Skeletal muscle tissue (tissue), 4 donors: ENCODE measurements around the gene FRMD1. TPM values are rescaled to one million over a fixed set of nuclear protein-coding genes. Genes with fewer than 3 reads are reported as not detected.

ENCODE experiments used
- H3K27ac ChIP-seq: one replicate; pipeline ENCODE4 v1.7.0; 2013; ENCODE audit warnings: mild to moderate bottlenecking, low read depth, low read length, inconsistent platforms
- H3K27me3 ChIP-seq, 3 donors: one replicate each; pipeline ENCODE4 v1.7.0; 2013; ENCODE audit warnings: low read length in 3 of 3; ENCODE audit not compliant: control insufficient read depth in 3 of 3, insufficient read depth in 3 of 3
- H3K36me3 ChIP-seq, 3 donors: one replicate each; pipeline ENCODE4 v1.7.0; 2013; ENCODE audit warnings: low read length in 3 of 3; ENCODE audit not compliant: control insufficient read depth in 3 of 3, insufficient read depth in 3 of 3
- H3K4me1 ChIP-seq, 3 donors: one replicate each; pipeline ENCODE4 v1.7.0; 2013; ENCODE audit warnings: low read length in 3 of 3, mild to moderate bottlenecking in 3 of 3; ENCODE audit not compliant: control insufficient read depth in 3 of 3, insufficient read depth in 3 of 3
- H3K4me3 ChIP-seq, 3 donors: one replicate each; pipeline ENCODE4 v1.7.0; 2013; ENCODE audit warnings: low read length in 3 of 3
- H3K9ac ChIP-seq, 3 donors: one replicate each; pipeline ENCODE4 v1.7.0; 2013; ENCODE audit warnings: low read length in 3 of 3, mild to moderate bottlenecking in 3 of 3, moderate library complexity in 2 of 3, low read depth in 1 of 3
- H3K9me3 ChIP-seq, 3 donors: one replicate each; pipeline ENCODE4 v1.7.0; 2013; ENCODE audit warnings: low read length in 3 of 3; ENCODE audit not compliant: control insufficient read depth in 3 of 3
- total RNA-seq: library from RNA; depleted of rRNA; stranded (reverse); fragments of >200 nt; gene quantifications from one replicate; pipeline ENCODE4 v1.2.3, GENCODE V29; 2014
- donor health status: Osteomylitis.

Gene FRMD1
- total RNA-seq, 1 donor from 2014 or later = not detected

DNA sequence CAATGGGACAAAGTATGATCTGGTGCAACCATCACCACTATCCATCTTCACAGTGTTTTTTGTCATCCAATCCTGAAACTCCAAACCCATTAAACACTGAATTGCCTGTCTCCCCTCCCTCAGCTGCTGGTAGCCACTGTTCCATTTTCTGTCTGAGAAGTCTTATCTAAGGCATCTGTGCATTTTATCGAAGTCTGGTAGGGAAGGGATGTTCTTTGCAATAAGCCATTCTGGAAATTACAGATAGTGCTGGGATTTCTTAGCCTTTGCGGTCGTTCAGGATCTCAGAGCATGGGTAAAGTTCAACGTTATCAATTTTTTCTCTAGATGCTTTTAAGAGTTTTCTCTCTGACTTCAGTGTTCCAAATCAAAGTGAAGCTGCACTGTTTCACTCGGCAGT lies 57.4 kb downstream of the FRMD1 start:
- no peak overlapping the region for H3K9ac ChIP-seq
- no peak overlapping the region for H3K4me3 ChIP-seq
- no peaks in the 10 kb centered on the region for H3K4me1 ChIP-seq
- no peaks in the 10 kb centered on the region for H3K9me3 ChIP-seq
- no peaks in the 10 kb centered on the region for H3K36me3 ChIP-seq
- peaks cover 6 to 10% (median 8%) of the 10 kb centered on the region in 3 donors for H3K27me3 ChIP-seq
- H3K27ac ChIP-seq = no peak overlapping the region

DNA sequence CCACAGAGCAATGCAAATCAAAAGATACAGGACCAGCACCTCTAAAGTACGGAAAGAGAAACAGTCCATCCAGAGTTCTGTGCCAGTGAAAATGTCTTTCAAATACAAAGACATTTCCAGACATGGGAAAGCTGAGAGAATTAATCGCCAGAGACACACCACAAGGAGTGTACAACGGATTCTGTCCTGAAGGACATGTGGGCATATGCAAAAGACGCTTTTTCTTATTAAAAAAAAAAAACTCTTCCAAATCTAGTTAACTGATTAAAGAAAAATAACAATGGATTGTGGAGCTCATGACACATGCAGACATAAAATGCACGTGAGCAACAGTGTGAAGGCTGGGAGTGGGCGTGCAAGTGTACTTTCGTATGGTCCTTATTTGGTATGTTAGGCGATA lies 58.8 kb downstream of the FRMD1 start:
- H3K36me3 ChIP-seq = no peaks in the 10 kb centered on the region
- H3K9ac ChIP-seq = no peak overlapping the region
- H3K27ac ChIP-seq = no peak overlapping the region
- H3K4me1 ChIP-seq = peaks cover 0 to 2% (median 0%) of the 10 kb centered on the region in 3 donors
- peaks cover 2 to 12% (median 11%) of the 10 kb centered on the region in 3 donors for H3K27me3 ChIP-seq
- H3K4me3 ChIP-seq = no peak overlapping the region
- no peaks in the 10 kb centered on the region for H3K9me3 ChIP-seq

DNA sequence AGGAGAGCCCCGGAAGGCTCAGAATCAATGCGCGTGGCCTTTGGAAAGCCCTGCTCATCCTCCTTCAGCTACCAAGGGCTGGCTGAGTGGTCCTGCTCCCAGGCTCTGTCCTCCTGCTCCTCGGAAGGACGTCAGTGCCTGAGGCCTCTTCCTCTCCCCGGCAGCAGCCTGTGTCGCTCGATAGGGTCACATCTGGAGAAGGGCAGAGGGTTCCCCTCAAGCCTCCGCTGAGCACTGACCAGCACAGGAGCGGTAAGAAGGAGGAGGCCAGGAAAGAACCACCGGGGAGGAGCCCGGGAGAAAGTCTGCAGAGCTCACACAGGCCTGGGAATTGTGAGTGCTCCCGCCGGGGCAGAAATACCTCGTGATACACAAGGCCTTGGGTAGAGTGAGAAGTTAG lies 60.3 kb downstream of the FRMD1 start:
- peaks cover 0 to 10% (median 0%) of the 10 kb centered on the region in 3 donors for H3K4me1 ChIP-seq
- no peak overlapping the region for H3K4me3 ChIP-seq
- H3K9me3 ChIP-seq = no peaks in the 10 kb centered on the region
- no peak overlapping the region for H3K27ac ChIP-seq
- H3K36me3 ChIP-seq = no peaks in the 10 kb centered on the region
- H3K27me3 ChIP-seq = peaks cover 2 to 12% (median 11%) of the 10 kb centered on the region in 3 donors
- H3K9ac ChIP-seq = no peak overlapping the region

DNA sequence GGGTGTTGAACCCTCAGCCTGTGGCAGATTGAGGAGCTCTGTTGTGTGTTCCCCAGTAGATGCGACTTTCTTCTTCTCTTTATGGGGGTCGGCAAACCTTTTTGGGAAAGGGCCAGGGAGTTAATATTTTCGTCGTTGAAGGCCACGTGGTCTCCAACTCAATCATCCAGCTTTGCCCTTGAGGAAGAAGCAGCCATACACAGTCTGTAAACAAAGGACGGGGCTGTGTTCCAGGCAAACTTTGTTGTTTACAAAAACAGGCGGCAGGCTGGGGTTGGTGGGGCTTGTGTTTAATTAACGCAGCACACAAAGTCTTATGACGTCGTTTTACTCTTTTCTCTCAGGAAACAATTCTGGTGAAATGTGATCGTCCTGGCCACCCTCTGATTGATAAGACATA lies 61.4 kb downstream of the FRMD1 start:
- Histone ChIP-seq H3K4me3 (no peak overlapping the region), H3K9ac (no peak overlapping the region), H3K36me3 (no peaks in the 10 kb centered on the region), H3K27me3 (peaks cover 2 to 11% (median 10%) of the 10 kb centered on the region in 3 donors), H3K27ac (no peak overlapping the region), H3K9me3 (no peaks in the 10 kb centered on the region), H3K4me1 (peaks cover 0 to 10% (median 0%) of the 10 kb centered on the region in 3 donors)

DNA sequence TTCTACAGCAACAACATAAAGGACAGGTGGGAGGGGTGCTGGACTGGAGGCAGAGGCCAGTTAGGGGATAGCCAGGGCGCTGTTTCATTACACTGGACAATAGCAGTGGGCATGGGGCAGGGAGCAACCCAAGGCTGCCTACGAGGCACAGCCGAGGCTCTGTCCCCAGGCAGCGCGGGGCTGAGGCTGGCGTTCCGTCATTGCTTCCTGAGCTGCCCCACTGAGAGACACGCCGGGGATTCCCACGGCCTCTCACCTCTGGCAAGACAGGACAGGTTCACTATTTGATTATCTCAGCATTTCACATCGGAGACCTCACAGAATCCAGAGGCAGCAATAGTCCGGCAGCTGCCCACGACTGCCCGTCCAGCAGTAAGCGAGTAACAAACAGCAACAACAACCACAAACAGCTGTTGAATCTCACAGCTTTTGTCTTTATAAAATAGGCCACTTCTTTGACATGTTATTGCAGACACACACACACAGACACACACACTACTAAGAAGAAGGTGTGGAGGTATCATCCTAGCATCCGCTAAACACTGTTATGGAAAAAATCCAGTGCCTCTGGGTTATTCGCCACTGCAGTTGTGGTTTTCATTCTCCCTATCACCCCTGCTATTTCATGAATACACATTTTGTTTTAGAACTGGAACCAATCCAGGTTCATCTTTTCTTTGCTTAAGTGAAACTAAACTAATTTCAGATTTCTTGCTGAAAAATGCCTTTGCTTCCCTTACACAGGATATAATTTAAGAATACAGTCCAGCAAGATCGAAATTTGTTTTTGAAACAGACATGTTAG lies 62.1 kb downstream of the FRMD1 start:
- Histone ChIP-seq H3K9me3 (no peaks in the 10 kb centered on the region), H3K4me3 (no peak overlapping the region), H3K4me1 (peaks cover 0 to 10% (median 0%) of the 10 kb centered on the region in 3 donors), H3K36me3 (no peaks in the 10 kb centered on the region), H3K9ac (no peak overlapping the region), H3K27me3 (peaks cover 2 to 12% (median 11%) of the 10 kb centered on the region in 3 donors), H3K27ac (no peak overlapping the region)

DNA sequence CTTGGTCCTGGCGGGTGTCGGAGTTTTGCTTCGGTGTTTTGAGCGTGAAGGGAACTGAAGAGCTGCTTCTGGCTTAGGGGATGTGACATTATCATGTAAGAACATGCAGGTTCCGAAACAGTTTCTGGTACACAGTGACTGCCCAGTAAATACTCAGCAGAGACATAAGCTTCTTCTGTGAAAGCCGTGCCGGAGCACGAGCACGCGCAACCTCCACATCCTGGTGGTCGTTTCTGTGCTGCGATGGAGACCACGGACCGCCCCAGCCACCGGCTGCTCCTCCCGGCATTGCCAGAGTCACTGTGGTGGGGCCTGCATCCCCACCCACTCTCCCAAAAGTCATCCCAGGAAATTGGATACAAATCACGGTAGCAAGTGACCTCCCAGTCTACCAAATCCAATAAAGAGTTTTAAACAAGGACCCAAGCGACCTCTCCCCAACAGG lies 62.8 kb downstream of the FRMD1 start:
- H3K9ac ChIP-seq = no peak overlapping the region
- H3K36me3 ChIP-seq = no peaks in the 10 kb centered on the region
- peaks cover 2 to 12% (median 11%) of the 10 kb centered on the region in 3 donors for H3K27me3 ChIP-seq
- no peak overlapping the region for H3K27ac ChIP-seq
- H3K4me1 ChIP-seq = peaks cover 0 to 10% (median 0%) of the 10 kb centered on the region in 3 donors
- no peaks in the 10 kb centered on the region for H3K9me3 ChIP-seq
- no peak overlapping the region for H3K4me3 ChIP-seq

DNA sequence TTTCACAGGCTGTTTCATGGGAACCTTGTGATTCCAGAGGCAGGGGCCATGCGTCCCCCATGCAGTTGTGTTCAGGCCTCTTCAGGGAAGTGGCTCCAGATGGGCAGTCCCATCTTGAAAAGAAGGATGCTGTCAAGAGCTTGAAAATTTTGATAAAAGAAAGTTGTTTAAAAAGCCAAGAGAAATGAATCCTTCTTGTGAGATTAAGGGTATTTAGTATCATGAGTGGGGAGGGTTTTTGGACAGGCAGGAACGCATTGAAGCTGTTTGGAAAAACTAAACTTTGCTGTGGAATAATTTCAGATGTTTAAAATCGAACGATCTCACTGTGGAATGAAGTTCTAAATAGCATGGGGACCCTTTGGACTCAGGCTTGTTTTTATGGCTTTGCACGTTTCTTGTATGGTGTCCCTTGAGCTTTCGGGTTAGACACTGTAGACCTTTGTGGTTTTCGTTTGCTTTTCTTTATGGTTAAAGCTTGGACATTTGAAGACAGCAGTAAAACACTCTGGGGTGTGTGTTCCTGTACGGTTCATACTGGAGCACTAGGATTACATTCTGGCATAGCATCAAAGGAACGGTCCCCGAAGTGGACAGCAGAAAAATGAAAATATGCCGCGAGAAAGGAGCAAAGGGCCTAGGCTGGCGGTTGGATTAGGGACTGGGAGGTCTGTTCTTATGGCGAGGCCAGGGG lies 63.4 kb downstream of the FRMD1 start:
- H3K4me3 ChIP-seq = no peak overlapping the region
- peaks cover 2 to 12% (median 11%) of the 10 kb centered on the region in 3 donors for H3K27me3 ChIP-seq
- no peak overlapping the region for H3K27ac ChIP-seq
- H3K9me3 ChIP-seq = peaks cover 0 to 4% (median 0%) of the 10 kb centered on the region in 3 donors
- H3K36me3 ChIP-seq = no peaks in the 10 kb centered on the region
- peaks cover 0 to 10% (median 0%) of the 10 kb centered on the region in 3 donors for H3K4me1 ChIP-seq
- no peak overlapping the region for H3K9ac ChIP-seq

DNA sequence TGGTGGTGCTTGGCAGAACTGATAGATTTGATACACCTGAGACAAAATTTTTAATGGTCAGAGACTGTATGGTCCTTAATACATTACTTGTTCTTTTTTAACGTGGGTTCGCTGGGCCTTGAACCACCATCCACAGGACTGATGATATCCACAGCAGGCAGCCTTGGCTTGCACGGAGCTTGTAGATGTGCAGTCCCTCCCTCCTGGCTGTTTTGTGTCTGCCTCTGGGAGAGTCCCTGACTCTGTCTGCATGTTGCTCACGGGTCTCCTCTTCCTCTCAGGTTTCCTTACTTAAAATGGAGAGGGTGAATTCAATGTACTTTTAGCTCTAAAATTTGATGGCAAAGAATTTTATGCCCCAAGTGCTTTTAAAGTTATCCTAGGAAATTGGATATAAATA lies 64.0 kb downstream of the FRMD1 start:
- Histone ChIP-seq H3K36me3 (no peaks in the 10 kb centered on the region), H3K9me3 (peaks cover 0 to 8% (median 0%) of the 10 kb centered on the region in 3 donors), H3K9ac (no peak overlapping the region), H3K27me3 (peaks cover 2 to 12% (median 11%) of the 10 kb centered on the region in 3 donors), H3K4me1 (peaks cover 0 to 10% (median 0%) of the 10 kb centered on the region in 3 donors), H3K4me3 (no peak overlapping the region), H3K27ac (no peak overlapping the region)

DNA sequence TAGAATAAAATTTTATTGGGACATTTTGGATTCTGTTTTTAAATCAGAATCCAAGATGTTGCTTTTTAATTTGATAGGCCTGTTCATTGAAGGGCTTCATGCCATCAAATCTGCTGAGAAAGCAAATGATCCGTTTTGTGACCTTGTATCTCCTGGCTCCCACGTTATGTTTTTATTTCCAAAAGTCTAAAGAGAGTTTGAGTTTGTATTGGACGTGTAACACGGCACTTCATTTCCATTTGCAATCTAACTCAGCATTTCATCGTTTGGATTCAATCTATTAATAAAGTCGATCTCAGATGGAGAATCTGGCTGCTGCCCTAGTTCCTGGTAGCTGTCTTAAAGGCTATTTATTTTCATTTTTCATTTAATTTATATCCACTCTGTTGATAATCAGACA lies 64.6 kb downstream of the FRMD1 start:
- H3K9me3 ChIP-seq = peaks cover 0 to 8% (median 0%) of the 10 kb centered on the region in 3 donors
- peaks cover 0 to 10% (median 0%) of the 10 kb centered on the region in 3 donors for H3K4me1 ChIP-seq
- no peak overlapping the region for H3K27ac ChIP-seq
- no peaks in the 10 kb centered on the region for H3K36me3 ChIP-seq
- H3K27me3 ChIP-seq = peaks cover 2 to 12% (median 11%) of the 10 kb centered on the region in 3 donors
- H3K9ac ChIP-seq = no peak overlapping the region
- no peak overlapping the region for H3K4me3 ChIP-seq
